HAP-1 (cell line): Measurements from ENCODE around the gene TGFB3.

ENCODE experiments used
- DNase-seq, 2 experiments: peaks; one replicate each; pipeline ENCODE4 v3.0.0-alpha.2; 2016 to 2020; ENCODE audit warnings: low spot score in 2 of 2
- H3K27me3 ChIP-seq: fragments of 250-450 bp; sonication (Bioruptor Pico); 2 replicates; pipeline ENCODE4 v1.5.1; 2020; ENCODE audit warnings: low read depth, mild to moderate bottlenecking, moderate library complexity
- H3K36me3 ChIP-seq: fragments of 250-450 bp; sonication (Bioruptor Pico); replicated peaks from 2 replicates; pipeline ENCODE4 v1.5.1; 2020; ENCODE audit warnings: mild to moderate bottlenecking
- H3K4me1 ChIP-seq: fragments of 250-450 bp; sonication (Bioruptor Pico); 2 replicates; pipeline ENCODE4 v1.5.1; 2020; ENCODE audit warnings: mild to moderate bottlenecking
- H3K4me3 ChIP-seq: fragments of 250-450 bp; sonication (Bioruptor Pico); 2 replicates; pipeline ENCODE4 v1.5.1; 2020; ENCODE audit warnings: mild to moderate bottlenecking, moderate library complexity
- H3K9me3 ChIP-seq: fragments of 250-450 bp; sonication (Bioruptor Pico); 2 replicates; pipeline ENCODE4 v1.5.1; 2020; ENCODE audit warnings: mild to moderate bottlenecking, moderate library complexity
- in situ Hi-C: fragments of 300-500 bp; cut with MboI; formaldehyde crosslinking; loops from 3 replicates; pipeline ENCODE4 v1.14.3; 2020; ENCODE audit warnings: low sequenced_read_pairs, inconsistent platforms, mixed read lengths

The TGFB3 gene

GRCh38 chr14:75961662-75962061 is 20.1 kb downstream of the TGFB3 start:
- DNase-seq, result no peak
- H3K4me1 ChIP-seq, result no peaks in the 10 kb centered on the region

GRCh38 chr14:75960231-75960630 is 21.6 kb downstream of the TGFB3 start:
- no peak overlapping the region for H3K4me3 ChIP-seq

More at GRCh38 chr14:75961662-75962061, 20.1 kb downstream of the TGFB3 start:
- Histone ChIP-seq H3K36me3 (no peaks in the 10 kb centered on the region), H3K27me3 (no peaks in the 10 kb centered on the region), H3K9me3 (no peaks in the 10 kb centered on the region), H3K4me3 (no peak overlapping the region)
- in situ Hi-C loops, result no loop called here

GRCh38 chr14:75959031-75959430 is 22.8 kb downstream of the TGFB3 start:
- H3K4me3 ChIP-seq, result no peak overlapping the region
- H3K36me3 ChIP-seq, result no peaks in the 10 kb centered on the region
- DNase-seq, result no peak
- in situ Hi-C loops, result no loop called here
- H3K4me1 ChIP-seq, result no peaks in the 10 kb centered on the region
- H3K27me3 ChIP-seq, result no peaks in the 10 kb centered on the region
- H3K9me3 ChIP-seq, result no peaks in the 10 kb centered on the region

More at GRCh38 chr14:75960231-75960630, 21.6 kb downstream of the TGFB3 start:
- Histone ChIP-seq H3K9me3 (no peaks in the 10 kb centered on the region), H3K27me3 (no peaks in the 10 kb centered on the region), H3K36me3 (no peaks in the 10 kb centered on the region), H3K4me1 (no peaks in the 10 kb centered on the region)
- in situ Hi-C loops, result no loop called here
- DNase-seq, result no peak

GRCh38 chr14:75952489-75952888 is 29.3 kb downstream of the TGFB3 start:
- Histone ChIP-seq H3K4me3 (no peak overlapping the region), H3K36me3 (no peaks in the 10 kb centered on the region), H3K27me3 (no peaks in the 10 kb centered on the region), H3K4me1 (no peaks in the 10 kb centered on the region), H3K9me3 (no peaks in the 10 kb centered on the region)
- DNase-seq, result no peak
- in situ Hi-C loops, result no loop called here

- Histone ChIP-seq H3K4me3 (no peak overlapping the region), H3K4me1 (no peaks in the 10 kb centered on the region), H3K27me3 (no peaks in the 10 kb centered on the region), H3K36me3 (no peaks in the 10 kb centered on the region), H3K9me3 (no peaks in the 10 kb centered on the region)
- no peak for DNase-seq
- in situ Hi-C loops, result no loop called here
These were observed 35.0 kb downstream of the TGFB3 start for GRCh38 chr14:75946785-75947184.

GRCh38 chr14:75944607-75945241 is 37.1 kb downstream of the TGFB3 start:
- in situ Hi-C loops, result no loop called here
- Histone ChIP-seq H3K9me3 (no peaks in the 10 kb centered on the region), H3K4me1 (no peaks in the 10 kb centered on the region), H3K36me3 (no peaks in the 10 kb centered on the region), H3K27me3 (no peaks in the 10 kb centered on the region), H3K4me3 (no peak overlapping the region)
- no peak for DNase-seq

GRCh38 chr14:75941030-75941429 is 40.8 kb downstream of the TGFB3 start:
- in situ Hi-C loops, result no loop called here
- Histone ChIP-seq H3K4me3 (no peak overlapping the region), H3K27me3 (no peaks in the 10 kb centered on the region), H3K9me3 (no peaks in the 10 kb centered on the region), H3K4me1 (no peaks in the 10 kb centered on the region), H3K36me3 (no peaks in the 10 kb centered on the region)
- DNase-seq, result no peak

- H3K9me3 ChIP-seq, result no peaks in the 10 kb centered on the region
- in situ Hi-C loops, result no loop called here
- no peak for DNase-seq
- no peaks in the 10 kb centered on the region for H3K36me3 ChIP-seq
- H3K4me1 ChIP-seq, result no peaks in the 10 kb centered on the region
- H3K27me3 ChIP-seq, result no peaks in the 10 kb centered on the region
- no peak overlapping the region for H3K4me3 ChIP-seq
These were observed 42.6 kb downstream of the TGFB3 start for GRCh38 chr14:75939200-75939599.

- Histone ChIP-seq H3K36me3 (no peaks in the 10 kb centered on the region), H3K4me3 (no peak overlapping the region), H3K4me1 (no peaks in the 10 kb centered on the region), H3K27me3 (no peaks in the 10 kb centered on the region), H3K9me3 (no peaks in the 10 kb centered on the region)
- in situ Hi-C loops, result no loop called here
- DNase-seq, result no peak
These were observed 46.7 kb downstream of the TGFB3 start for GRCh38 chr14:75934998-75935628.

- H3K4me3 ChIP-seq, result no peak overlapping the region
- H3K27me3 ChIP-seq, result no peaks in the 10 kb centered on the region
- no peaks in the 10 kb centered on the region for H3K36me3 ChIP-seq
- H3K9me3 ChIP-seq, result no peaks in the 10 kb centered on the region
- no peak for DNase-seq
- in situ Hi-C loops, result no loop called here
- H3K4me1 ChIP-seq, result no peaks in the 10 kb centered on the region
These were observed 48.0 kb downstream of the TGFB3 start for GRCh38 chr14:75933712-75934296.

- DNase-seq, result no peak
- H3K4me1 ChIP-seq, result no peaks in the 10 kb centered on the region
- H3K9me3 ChIP-seq, result no peaks in the 10 kb centered on the region
- in situ Hi-C loops, result no loop called here
- no peak overlapping the region for H3K4me3 ChIP-seq
- H3K36me3 ChIP-seq, result no peaks in the 10 kb centered on the region
- H3K27me3 ChIP-seq, result no peaks in the 10 kb centered on the region
These were observed 53.1 kb downstream of the TGFB3 start for GRCh38 chr14:75928690-75929181.

- no peak for DNase-seq
- H3K36me3 ChIP-seq, result no peaks in the 10 kb centered on the region
- no peak overlapping the region for H3K4me3 ChIP-seq
- H3K27me3 ChIP-seq, result no peaks in the 10 kb centered on the region
- H3K4me1 ChIP-seq, result no peaks in the 10 kb centered on the region
- H3K9me3 ChIP-seq, result no peaks in the 10 kb centered on the region
- in situ Hi-C loops, result no loop called here
These were observed 54.2 kb downstream of the TGFB3 start for GRCh38 chr14:75927564-75928087.

GRCh38 chr14:75926431-75927115 is 55.2 kb downstream of the TGFB3 start:
- no peak for DNase-seq
- no peaks in the 10 kb centered on the region for H3K36me3 ChIP-seq
- H3K27me3 ChIP-seq, result no peaks in the 10 kb centered on the region
- H3K9me3 ChIP-seq, result no peaks in the 10 kb centered on the region
- in situ Hi-C loops, result no loop called here
- H3K4me3 ChIP-seq, result no peak overlapping the region
- H3K4me1 ChIP-seq, result no peaks in the 10 kb centered on the region
